ENCODE results near the gene PRM1. TPM values are rescaled to one million over a fixed set of nuclear protein-coding genes. Genes with fewer than 3 reads are reported as not detected.

The PRM1 gene
- polyA plus RNA-seq, 2 donors, result not detected

DNA sequence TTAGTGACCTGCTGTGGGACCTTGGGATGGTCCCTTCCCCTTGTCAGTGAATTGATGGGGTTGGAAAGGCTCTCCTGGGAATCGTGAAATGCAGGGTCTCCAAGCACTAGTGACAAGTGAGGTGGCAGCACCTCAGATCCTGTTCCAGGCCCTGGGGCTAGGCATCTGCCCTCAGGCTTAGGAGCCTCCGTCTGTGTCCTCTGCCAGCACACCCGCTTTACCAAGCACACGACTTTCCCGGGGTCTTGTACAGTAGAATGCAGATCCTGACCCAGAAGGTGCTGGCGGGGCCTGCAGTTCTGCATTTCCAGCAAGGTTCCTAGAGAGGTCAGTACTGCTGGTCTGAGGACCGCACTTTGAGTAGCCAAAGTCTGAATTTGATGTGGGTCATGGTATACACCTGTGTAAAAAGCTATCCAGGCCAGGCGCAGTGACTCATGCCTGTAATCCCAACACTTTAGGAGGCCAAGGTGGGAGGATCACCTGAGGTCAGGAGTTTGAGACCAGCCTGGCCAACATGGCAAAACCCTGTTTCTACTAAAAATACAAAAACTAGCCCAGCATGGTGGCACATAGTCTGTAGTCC, 33.3 kb upstream of the PRM1 start:
- Histone ChIP-seq H3K27ac (ENCODE audit: low read depth in 2 of 2, low read length in 1 of 2) (no peak overlapping the region), H3K4me3 (ENCODE audit: low read depth in 1 of 2, low read length in 2 of 2) (no peak overlapping the region), H3K27me3 (ENCODE audit: control insufficient read depth in 1 of 2, insufficient read depth in 2 of 2, low read length in 2 of 2) (no peaks in the 10 kb centered on the region), H3K36me3 (ENCODE audit: control insufficient read depth in 2 of 2, insufficient read depth in 2 of 2, low read length in 1 of 2) (no peaks in the 10 kb centered on the region), H3K4me1 (ENCODE audit: control insufficient read depth in 2 of 2, insufficient read depth in 2 of 2, low read length in 1 of 2) (peaks cover 0 to 5% of the 10 kb centered on the region in 2 donors), H3K9me3 (ENCODE audit: control insufficient read depth in 2 of 2, insufficient read depth in 1 of 2, low read depth in 1 of 2, low read length in 1 of 2) (no peaks in the 10 kb centered on the region)
- 82 to 86% methylated on average over 8 of the region's 8 CpGs for WGBS, 2 donors

- Histone ChIP-seq H3K27me3 (ENCODE audit: control insufficient read depth in 1 of 2, insufficient read depth in 2 of 2, low read length in 2 of 2) (no peaks in the 10 kb centered on the region), H3K9me3 (ENCODE audit: control insufficient read depth in 2 of 2, insufficient read depth in 1 of 2, low read depth in 1 of 2, low read length in 1 of 2) (no peaks in the 10 kb centered on the region), H3K4me1 (ENCODE audit: control insufficient read depth in 2 of 2, insufficient read depth in 2 of 2, low read length in 1 of 2) (peaks cover 0 to 5% of the 10 kb centered on the region in 2 donors), H3K36me3 (ENCODE audit: control insufficient read depth in 2 of 2, insufficient read depth in 2 of 2, low read length in 1 of 2) (no peaks in the 10 kb centered on the region), H3K27ac (ENCODE audit: low read depth in 2 of 2, low read length in 1 of 2) (no peak overlapping the region), H3K4me3 (ENCODE audit: low read depth in 1 of 2, low read length in 2 of 2) (no peak overlapping the region)
- WGBS, 2 donors, result 84 to 87% methylated on average over 9 of the region's 9 CpGs
These were observed 32.6 kb upstream of the PRM1 start for GRCh38 chr16:11313493-11314308.

GRCh38 chr16:11312718-11313492, 31.8 kb upstream of the PRM1 start:
- WGBS, 2 donors, result 51 to 54% methylated on average over 8 of the region's 8 CpGs
- Histone ChIP-seq H3K4me1 (ENCODE audit: control insufficient read depth in 2 of 2, insufficient read depth in 2 of 2, low read length in 1 of 2) (peaks cover 0 to 5% of the 10 kb centered on the region in 2 donors), H3K27me3 (ENCODE audit: control insufficient read depth in 1 of 2, insufficient read depth in 2 of 2, low read length in 2 of 2) (no peaks in the 10 kb centered on the region), H3K4me3 (ENCODE audit: low read depth in 1 of 2, low read length in 2 of 2) (no peak overlapping the region), H3K36me3 (ENCODE audit: control insufficient read depth in 2 of 2, insufficient read depth in 2 of 2, low read length in 1 of 2) (no peaks in the 10 kb centered on the region), H3K27ac (ENCODE audit: low read depth in 2 of 2, low read length in 1 of 2) (no peak overlapping the region), H3K9me3 (ENCODE audit: control insufficient read depth in 2 of 2, insufficient read depth in 1 of 2, low read depth in 1 of 2, low read length in 1 of 2) (no peaks in the 10 kb centered on the region)

GRCh38 chr16:11310997-11311561, 29.9 kb upstream of the PRM1 start:
- Histone ChIP-seq H3K27me3 (ENCODE audit: control insufficient read depth in 1 of 2, insufficient read depth in 2 of 2, low read length in 2 of 2) (no peaks in the 10 kb centered on the region), H3K36me3 (ENCODE audit: control insufficient read depth in 2 of 2, insufficient read depth in 2 of 2, low read length in 1 of 2) (no peaks in the 10 kb centered on the region), H3K4me3 (ENCODE audit: low read depth in 1 of 2, low read length in 2 of 2) (no peak overlapping the region), H3K4me1 (ENCODE audit: control insufficient read depth in 2 of 2, insufficient read depth in 2 of 2, low read length in 1 of 2) (peaks cover 0 to 5% of the 10 kb centered on the region in 2 donors), H3K27ac (ENCODE audit: low read depth in 2 of 2, low read length in 1 of 2) (no peak overlapping the region), H3K9me3 (ENCODE audit: control insufficient read depth in 2 of 2, insufficient read depth in 1 of 2, low read depth in 1 of 2, low read length in 1 of 2) (no peaks in the 10 kb centered on the region)
- WGBS, 2 donors, result 70 to 76% methylated on average over 10 of the region's 10 CpGs

DNA sequence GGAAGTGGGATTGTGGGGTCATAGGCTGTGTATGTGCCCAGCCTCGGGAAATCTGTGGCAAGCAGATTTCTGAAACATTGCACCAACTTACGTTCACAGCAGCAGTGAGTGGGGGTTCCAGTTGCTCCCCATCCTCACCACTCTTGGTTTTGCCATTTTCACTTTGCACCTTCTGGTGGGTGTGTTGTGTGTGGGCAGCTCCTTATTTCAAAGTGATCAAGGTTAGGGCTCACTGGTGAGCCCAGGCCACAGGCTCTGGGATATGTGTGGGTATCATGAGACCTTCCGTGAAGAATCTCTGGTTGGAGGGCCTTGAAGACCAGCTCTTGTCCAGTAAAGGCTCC, 29.5 kb upstream of the PRM1 start:
- 83 to 94% methylated on average over 3 of the region's 3 CpGs for WGBS, 2 donors
- Histone ChIP-seq H3K4me3 (ENCODE audit: low read depth in 1 of 2, low read length in 2 of 2) (no peak overlapping the region), H3K27ac (ENCODE audit: low read depth in 2 of 2, low read length in 1 of 2) (no peak overlapping the region), H3K4me1 (ENCODE audit: control insufficient read depth in 2 of 2, insufficient read depth in 2 of 2, low read length in 1 of 2) (peaks cover 0 to 5% of the 10 kb centered on the region in 2 donors), H3K9me3 (ENCODE audit: control insufficient read depth in 2 of 2, insufficient read depth in 1 of 2, low read depth in 1 of 2, low read length in 1 of 2) (no peaks in the 10 kb centered on the region), H3K27me3 (ENCODE audit: control insufficient read depth in 1 of 2, insufficient read depth in 2 of 2, low read length in 2 of 2) (no peaks in the 10 kb centered on the region), H3K36me3 (ENCODE audit: control insufficient read depth in 2 of 2, insufficient read depth in 2 of 2, low read length in 1 of 2) (no peaks in the 10 kb centered on the region)

- no peaks in the 10 kb centered on the region for H3K27me3 ChIP-seq (ENCODE audit: control insufficient read depth in 1 of 2, insufficient read depth in 2 of 2, low read length in 2 of 2)
- H3K36me3 ChIP-seq (ENCODE audit: control insufficient read depth in 2 of 2, insufficient read depth in 2 of 2, low read length in 1 of 2), result no peaks in the 10 kb centered on the region
- H3K9me3 ChIP-seq (ENCODE audit: control insufficient read depth in 2 of 2, insufficient read depth in 1 of 2, low read depth in 1 of 2, low read length in 1 of 2), result no peaks in the 10 kb centered on the region
- no peak overlapping the region for H3K4me3 ChIP-seq (ENCODE audit: low read depth in 1 of 2, low read length in 2 of 2)
- 70 to 73% methylated on average over 9 of the region's 9 CpGs for WGBS, 2 donors
- H3K4me1 ChIP-seq (ENCODE audit: control insufficient read depth in 2 of 2, insufficient read depth in 2 of 2, low read length in 1 of 2), result peaks cover 0 to 5% of the 10 kb centered on the region in 2 donors
- H3K27ac ChIP-seq (ENCODE audit: low read depth in 2 of 2, low read length in 1 of 2), result no peak overlapping the region
These were observed 28.9 kb upstream of the PRM1 start for GRCh38 chr16:11309895-11310633.

GRCh38 chr16:11308493-11309283, 27.6 kb upstream of the PRM1 start:
- no peaks in the 10 kb centered on the region for H3K27me3 ChIP-seq (ENCODE audit: control insufficient read depth in 1 of 2, insufficient read depth in 2 of 2, low read length in 2 of 2)
- H3K4me3 ChIP-seq (ENCODE audit: low read depth in 1 of 2, low read length in 2 of 2), result no peak overlapping the region
- H3K27ac ChIP-seq (ENCODE audit: low read depth in 2 of 2, low read length in 1 of 2), result no peak overlapping the region
- H3K36me3 ChIP-seq (ENCODE audit: control insufficient read depth in 2 of 2, insufficient read depth in 2 of 2, low read length in 1 of 2), result no peaks in the 10 kb centered on the region
- H3K4me1 ChIP-seq (ENCODE audit: control insufficient read depth in 2 of 2, insufficient read depth in 2 of 2, low read length in 1 of 2), result peaks cover 0 to 5% of the 10 kb centered on the region in 2 donors
- WGBS, 2 donors, result 68 to 71% methylated on average over 15 of the region's 15 CpGs
- H3K9me3 ChIP-seq (ENCODE audit: control insufficient read depth in 2 of 2, insufficient read depth in 1 of 2, low read depth in 1 of 2, low read length in 1 of 2), result no peaks in the 10 kb centered on the region

DNA sequence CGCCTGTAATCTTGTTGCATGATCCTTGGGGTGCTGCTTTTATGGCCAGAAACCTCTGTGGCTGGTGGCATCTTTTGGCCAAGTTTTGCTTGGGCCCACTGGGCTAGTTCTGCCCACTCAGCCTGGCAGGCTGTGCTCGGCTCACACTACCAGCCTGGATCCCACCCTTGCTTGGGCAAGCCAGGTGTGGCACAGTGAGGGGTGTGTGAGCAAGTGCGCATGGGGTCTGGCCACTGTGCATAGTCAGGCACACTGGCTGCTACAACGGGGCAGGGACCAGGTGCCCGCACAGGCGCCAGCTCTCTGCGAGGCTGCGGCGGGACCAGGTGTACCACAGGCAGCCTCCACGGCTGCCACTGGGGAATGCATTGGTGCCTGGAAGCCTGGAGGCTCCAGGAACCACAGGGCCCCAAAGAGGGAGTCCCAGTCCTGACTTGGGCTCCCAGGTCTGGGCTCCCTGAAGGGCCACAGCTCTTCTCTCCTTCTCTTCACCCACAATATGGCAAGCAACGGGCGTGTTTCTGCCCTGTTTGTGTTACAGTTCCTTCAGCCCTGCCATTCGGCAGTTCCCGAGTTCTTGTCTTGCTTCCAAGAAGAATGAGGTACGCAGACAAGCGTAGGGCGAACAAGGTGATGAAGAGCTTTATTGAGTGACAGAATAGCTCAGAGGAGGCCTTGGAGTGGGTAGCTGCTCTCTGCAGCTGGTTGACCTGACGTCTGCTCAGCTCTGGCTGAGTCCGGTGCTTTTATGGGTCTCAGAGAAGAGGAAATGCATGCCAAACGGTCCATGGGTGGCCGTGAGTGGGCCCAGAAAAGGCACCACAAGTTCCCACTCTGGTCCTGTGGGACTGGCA, 26.7 kb upstream of the PRM1 start:
- 89 to 91% methylated on average over 21 of the region's 21 CpGs for WGBS, 2 donors
- no peak overlapping the region for H3K4me3 ChIP-seq (ENCODE audit: low read depth in 1 of 2, low read length in 2 of 2)

More for the DNA sequence above, 26.7 kb upstream of the PRM1 start:
- Histone ChIP-seq H3K36me3 (ENCODE audit: control insufficient read depth in 2 of 2, insufficient read depth in 2 of 2, low read length in 1 of 2) (no peaks in the 10 kb centered on the region), H3K4me1 (ENCODE audit: control insufficient read depth in 2 of 2, insufficient read depth in 2 of 2, low read length in 1 of 2) (peaks cover 0 to 5% of the 10 kb centered on the region in 2 donors), H3K9me3 (ENCODE audit: control insufficient read depth in 2 of 2, insufficient read depth in 1 of 2, low read depth in 1 of 2, low read length in 1 of 2) (no peaks in the 10 kb centered on the region), H3K27me3 (ENCODE audit: control insufficient read depth in 1 of 2, insufficient read depth in 2 of 2, low read length in 2 of 2) (no peaks in the 10 kb centered on the region), H3K27ac (ENCODE audit: low read depth in 2 of 2, low read length in 1 of 2) (no peak overlapping the region)
